GM19099 (cell line): ENCODE measurements around the gene AGXT.

Experiments
- POLR2A ChIP-seq: IDR thresholded peaks from 3 replicates; pipeline ENCODE4 v1.6.1; 2011; ENCODE audit warnings: low read depth; ENCODE audit not compliant: insufficient read length; ENCODE audit errors: extremely low read depth

AGXT gene

DNA sequence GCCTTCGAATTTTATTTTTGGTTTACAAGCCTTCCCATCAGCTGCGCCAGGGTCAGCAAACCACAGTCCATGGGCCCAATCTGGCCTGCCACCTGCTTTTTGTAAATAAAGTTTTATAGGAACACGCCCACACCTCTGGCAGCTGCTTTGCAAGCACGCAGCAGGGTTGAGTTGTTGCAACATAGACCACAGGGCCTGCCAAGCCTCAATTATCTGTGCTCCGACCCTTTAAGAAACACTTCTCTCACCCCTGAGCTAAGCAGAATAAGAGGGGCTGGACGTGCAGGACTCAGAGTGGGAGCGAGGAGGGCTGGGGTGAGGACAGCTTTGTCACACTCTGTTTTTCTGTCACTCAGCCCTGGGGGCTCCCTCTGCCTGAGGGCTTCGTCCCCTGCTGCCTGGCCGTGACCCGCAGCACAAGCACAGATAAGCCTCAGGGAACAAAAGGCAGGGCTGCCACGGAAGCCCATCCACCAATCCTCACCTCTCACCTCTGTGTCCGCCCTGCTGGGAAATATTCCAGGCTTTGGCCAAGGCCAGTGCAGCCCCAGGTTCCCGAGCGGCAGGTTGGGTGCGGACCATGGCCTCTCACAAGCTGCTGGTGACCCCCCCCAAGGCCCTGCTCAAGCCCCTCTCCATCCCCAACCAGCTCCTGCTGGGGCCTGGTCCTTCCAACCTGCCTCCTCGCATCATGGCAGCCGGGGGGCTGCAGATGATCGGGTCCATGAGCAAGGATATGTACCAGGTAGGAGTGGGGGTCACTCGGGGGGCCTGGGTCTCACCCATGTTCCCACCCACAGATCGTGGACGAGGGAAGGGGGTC lies at the start of gene AGXT:
Gene AGXT (plus strand): TSS at position 539 of the 823 bp plus-strand sequence. CDS start 42 bp downstream, at position 581.
- no peak for TF ChIP-seq POLR2A

DNA sequence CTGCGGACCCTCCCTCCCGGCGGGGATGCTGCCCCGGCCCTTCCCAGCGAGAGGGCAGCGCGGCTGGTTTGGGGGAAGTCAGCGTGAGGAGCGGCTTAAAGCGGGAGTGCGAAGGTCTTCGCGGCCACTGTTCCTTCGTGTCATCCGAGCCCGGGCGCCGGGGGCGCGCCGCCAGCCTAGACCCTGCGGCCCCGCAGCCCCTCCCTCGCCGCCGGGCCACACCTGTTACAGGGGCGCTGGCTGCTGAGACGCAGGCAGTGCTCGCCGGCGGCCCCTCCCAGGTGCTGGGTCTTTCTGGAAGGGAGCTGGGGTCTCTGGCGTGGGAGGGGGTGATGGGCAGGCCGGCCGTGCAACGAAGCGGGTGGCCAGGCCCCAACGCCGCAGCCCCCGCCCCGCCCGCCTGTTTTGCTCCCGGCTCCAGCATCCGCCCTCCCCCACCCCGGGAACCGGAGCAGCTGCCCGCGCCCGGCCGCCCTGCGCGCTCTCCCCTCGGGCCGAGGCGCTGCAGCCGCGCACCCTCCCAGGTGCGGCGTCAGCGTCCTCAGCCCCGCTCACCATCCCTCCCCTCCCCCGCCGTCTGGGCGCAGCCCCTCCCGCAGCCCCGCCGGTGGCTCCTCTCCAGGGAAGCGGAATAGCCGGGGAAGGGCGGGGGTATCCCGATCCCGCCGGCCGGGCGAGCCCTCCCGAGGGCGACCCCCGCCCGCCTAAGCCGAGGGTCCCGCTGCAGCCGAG lies 49.3 kb upstream of the AGXT start:
- no peak for TF ChIP-seq POLR2A

DNA sequence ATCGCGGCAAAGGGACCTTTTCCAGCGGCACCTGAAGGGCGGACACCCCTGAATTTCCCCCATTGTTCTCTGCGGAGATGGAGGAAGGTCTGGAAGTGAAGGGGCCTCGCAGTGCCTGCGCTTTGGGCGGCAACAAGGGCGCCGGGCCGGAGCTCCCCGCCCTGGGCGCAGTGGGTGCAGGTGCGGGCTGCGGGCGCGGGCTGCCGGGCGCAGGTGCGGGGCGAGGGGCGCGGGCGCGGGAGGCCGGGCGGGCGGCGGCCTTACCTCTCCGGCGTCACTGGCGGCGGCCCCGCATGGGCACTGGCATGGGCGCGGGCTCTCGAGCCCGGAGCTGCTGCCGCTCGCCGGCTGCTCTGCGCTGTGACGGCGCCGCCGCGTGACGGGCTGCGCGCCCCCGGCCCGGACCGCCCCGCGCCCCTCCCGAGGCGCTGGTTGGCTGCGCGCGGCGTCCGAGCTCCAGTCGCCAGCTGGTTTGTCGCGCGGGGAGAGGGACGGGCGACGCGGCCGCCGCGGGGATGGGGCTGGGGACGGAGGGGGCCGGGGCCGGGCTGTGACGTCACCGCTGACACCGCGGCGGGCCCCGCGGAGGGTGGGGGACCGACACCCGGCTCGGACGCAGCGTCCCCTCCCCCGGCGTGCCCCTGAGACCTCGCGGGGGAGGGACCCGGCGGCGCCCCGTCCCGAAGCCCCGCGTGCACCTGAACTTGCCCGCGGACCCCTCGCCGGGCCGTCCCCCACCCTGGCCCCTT lies 48.6 kb upstream of the AGXT start, which contains the start of gene KIF1A:
Gene KIF1A (minus strand): TSS at position 362 of the 749 bp plus-strand sequence. CDS start 22,467 bp downstream, outside the sequence.
- no peak for TF ChIP-seq POLR2A

DNA sequence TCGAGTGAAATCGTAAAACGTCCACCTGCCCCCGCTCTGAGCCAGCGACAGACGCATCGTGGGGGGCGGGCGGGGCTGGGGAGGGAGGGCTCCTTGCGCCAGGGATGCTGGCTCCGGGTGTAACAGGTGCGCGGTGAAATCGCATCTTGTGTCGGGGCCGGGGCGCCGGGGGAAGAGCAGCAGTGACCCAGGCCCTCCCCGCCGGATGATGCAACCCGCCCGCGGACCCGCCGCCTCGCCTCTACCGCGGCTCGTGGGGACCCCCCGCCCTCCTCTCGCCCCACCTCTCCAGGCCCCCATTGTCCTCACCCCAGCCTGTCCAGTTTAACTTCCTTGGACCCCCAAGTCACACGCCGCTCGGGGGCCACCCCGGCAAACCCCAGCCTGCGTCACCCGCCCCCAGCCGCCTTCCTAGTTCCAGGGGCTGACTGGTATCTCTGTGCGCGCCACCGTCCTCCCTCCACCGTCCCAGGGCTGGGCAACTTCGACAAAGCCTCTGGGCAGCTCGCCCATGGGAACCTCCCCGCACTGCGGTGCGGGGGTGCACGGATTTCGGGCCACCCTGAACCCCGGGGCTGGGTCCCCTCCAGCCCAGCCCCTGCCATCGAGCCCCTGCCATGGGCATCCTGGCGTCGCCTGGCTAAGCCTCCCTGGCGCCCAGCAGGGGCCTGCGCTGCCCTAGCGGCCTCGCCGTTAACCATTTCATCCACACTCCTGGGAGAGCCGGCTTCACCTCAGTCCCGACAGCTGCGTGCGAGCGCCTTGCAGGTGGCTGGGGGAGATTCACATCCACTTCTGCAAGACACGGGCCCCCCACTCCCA lies 47.8 kb upstream of the AGXT start:
- TF ChIP-seq POLR2A, result no peak

DNA sequence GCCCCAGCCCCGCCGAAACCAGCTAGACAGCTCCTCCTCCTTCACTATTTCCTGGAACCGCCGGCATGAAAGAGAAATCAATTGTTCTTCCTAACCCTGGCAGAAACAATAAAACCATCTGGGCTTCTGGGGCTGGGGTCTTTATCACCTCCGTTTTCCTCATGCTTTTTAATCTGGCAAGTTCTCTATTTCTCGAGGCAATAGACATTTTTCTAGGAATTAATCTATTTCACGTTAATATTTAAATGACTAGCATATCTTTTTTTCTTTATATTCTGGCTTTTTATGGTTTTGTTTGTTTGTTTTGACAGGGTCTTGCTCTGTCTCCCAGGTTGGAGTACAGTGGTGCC lies 47.2 kb upstream of the AGXT start:
- no peak for TF ChIP-seq POLR2A

DNA sequence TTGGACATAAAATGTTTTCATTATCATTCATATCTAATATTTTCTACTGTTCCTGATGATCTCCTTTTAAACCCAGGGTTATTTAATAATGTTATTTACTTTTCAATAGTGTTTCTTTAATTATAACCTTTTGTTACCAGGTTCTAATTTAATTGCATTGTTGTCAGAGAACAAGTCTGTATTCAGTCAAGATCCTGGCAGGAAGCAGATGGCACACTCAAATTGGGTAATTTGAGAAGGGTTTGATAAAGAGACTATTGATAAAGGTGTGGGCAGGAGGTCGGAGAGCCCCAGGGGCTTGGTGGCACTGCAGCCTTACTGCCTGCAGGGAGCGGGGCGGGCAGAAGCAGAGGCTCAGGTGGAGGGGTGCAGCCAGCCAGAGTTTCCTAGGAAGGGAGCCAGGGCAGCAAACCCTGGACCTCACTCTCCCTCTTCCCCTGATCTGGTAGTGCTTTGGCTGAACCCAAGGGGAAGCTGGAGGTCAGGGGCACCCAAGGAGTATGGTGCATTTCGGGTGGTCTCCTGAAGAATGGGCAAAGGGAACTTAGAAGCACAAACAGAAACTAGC lies 46.3 kb upstream of the AGXT start:
- TF ChIP-seq POLR2A, result no peak

DNA sequence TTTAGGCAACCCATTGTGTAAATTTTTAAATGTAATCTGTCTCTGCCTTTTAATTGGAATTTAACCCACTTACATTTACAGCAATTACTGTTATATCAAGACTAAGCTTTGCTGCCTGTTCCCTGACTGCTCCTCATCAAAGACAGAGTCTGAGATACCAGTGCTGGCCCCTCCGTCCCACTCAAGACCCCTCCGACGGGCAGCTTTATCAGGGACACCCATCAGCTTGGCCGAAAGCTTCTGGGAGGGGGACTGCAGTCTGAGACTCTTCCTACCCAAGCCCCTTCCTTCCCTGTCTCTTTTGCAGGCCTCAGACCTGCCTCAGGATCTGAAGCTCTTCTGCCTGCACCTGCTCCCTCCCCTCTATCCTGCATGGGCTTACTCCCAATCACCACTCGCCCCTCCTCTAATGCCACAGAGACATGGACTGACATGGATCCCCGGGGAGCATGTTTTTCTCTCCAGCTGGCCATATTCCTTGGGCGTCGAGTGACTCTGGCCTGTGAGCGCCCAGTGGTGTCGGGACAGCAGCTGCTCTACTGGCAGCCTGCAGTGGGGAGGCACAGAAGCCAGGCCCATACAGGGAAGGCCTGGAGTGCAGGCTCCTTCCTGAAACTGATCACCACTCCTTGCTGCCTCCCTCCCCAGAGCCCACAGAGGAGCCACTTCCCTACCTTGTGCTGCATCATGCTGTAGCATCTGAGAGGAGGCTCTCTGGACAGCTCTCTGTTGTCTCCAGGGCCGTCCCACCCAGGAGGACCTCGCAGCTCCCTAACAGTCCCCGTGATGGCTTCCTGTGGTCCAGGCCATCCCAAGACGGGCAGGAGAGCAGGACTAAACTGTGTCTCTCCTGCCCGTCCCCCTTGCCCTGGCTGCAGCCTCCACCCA lies 44.9 kb upstream of the AGXT start:
- TF ChIP-seq POLR2A, result no peak

DNA sequence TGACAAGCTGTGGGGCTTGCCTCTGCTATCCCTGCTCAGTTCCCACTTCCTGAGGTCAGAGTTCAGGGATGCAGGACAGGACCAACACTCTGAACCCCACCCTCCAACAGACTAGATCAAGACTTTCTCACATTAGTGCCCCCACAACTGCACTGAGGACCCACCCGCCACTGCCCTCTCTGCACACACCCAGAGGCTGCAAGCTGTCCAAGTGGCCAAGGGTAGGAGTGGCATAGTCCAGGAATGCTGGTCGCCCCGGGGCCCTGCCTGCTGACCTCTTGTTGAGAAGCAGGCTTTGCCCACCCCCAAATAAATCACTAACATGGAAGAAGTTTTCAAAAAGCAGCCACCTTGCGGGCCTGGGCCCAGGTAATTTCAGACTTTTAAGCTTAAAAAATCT lies 43.1 kb upstream of the AGXT start:
- no peak for TF ChIP-seq POLR2A

DNA sequence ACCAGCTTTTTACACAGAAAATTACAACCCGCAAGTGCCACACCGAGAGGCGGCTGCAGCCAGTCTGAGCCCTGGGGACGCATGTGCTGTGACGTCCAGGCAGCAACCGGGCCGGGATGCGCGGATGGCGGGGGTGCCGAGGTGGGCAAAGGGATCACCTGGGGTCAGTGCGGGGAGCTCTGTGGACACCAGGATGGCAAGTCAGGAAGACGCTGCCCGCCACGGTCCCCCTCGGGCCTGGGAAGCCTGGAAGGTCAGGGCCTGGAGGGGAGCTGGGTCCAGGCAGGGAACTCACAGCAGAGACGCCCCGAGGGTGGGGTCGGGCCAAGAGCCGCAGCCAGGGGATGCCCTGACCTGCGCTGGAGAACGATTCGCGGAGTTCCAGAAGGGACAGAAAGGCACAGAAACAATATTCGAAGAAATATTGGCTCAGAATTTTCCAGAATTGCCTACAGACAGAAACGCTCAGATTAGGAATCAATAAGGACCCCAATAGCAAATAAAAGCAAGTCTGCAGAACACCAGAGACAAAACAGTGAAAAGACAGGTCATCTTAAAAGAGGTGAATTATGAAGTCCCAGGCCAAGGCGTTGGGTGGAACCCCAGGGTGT lies 36.9 kb upstream of the AGXT start:
- TF ChIP-seq POLR2A, result no peak

DNA sequence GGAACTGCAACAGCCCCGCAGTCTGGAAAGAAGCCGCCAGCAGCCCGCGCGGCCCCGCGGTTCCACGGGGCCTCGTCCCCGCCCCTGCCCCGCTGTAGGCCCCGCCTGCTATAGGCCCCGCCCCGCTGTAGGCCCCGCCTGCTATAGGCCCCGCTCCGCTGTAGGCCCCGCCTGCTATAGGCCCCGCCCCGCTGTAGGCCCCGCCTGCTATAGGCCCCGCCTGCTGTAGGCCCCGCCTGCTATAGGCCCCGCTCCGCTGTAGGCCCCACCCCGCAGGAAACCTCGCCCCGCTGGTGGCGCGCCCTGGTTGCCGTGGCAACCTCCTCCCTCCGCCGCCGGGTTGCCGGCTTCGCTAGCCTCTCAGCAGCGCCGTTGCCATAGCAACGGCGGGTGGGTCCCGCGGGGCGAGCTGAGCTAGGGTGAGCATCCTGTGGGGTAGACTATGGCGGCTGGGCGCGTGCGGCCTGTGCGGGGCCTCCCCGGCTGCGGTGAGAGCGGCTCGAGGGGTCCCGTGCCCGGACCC lies 36.4 kb upstream of the AGXT start:
- no peak for TF ChIP-seq POLR2A

DNA sequence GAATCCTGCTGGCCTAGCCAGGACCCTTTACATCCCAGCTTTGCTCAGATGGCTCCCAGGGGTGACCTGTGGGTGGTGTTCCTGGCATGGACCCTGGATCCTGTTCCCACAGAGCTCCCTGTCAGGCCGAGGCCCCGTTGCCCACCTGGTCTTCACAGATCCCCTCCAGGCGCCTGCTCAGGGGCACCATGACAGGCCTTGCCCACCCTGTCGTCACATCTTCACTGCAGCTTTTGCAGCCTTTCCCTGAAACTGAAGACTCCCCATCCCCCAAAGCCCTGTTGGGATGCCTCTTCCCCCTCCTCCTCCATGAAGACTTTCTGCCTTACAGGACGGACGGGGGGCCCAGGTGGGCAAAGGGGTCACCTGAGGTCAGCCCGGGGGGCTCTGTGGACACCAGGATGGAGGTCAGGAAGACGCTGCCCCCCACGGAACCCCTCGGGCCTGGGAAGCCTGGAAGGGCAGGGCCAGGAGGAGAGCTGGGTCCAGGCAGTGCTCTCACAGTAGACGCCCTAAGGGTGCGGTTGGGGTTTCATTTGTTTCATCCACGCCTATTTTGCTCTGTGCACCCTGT lies 35.6 kb upstream of the AGXT start:
- no peak for TF ChIP-seq POLR2A

DNA sequence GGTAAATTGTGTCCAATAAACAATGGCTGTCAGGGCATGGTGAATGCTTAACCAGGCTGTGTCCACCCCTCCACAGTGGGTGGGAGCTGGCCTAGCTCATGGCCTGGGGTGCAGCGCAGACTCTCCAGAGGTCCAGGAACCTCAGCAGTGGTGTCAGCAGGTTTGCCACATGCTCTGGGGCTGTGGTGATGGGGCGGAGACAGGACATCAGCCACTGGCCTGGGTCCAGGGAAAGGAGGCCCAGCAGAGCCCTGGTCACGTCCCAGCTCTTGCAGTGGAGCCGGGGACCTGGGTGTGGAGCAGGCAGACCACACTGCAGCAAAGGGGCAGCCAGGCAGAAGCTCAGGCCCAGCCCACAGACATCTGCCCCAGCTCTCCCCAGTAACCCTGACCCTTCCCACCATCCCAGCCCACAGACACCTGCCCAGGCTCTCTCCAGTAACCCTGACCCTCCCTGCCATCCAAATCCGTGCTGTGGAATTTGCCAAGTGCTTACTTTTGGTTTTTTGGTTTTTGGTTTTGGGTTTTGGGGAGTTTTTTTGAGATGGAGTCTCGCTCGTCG lies 34.8 kb upstream of the AGXT start:
- no peak for TF ChIP-seq POLR2A
